Kidney (tissue), 14 donors: Measurements from ENCODE around the gene SPATA3. TPM values are rescaled to one million over a fixed set of nuclear protein-coding genes. Genes with fewer than 3 reads are reported as not detected.

Source experiments
- DNase-seq, 5 donors: peaks; one replicate each; pipeline ENCODE4 v3.0.0-alpha.2; 2013 to 2020
- FAIRE-seq: peaks from 2 replicates; lab custom pipeline; 2012; peaks lifted over from hg19 to GRCh38; lab: Jason Lieb, UNC
- H3K27ac ChIP-seq, 2 donors: one replicate each; pipeline ENCODE4 v1.7.0; 2013; ENCODE audit warnings: low read depth in 2 of 2, low read length in 2 of 2, inconsistent platforms in 1 of 2
- H3K27me3 ChIP-seq: one replicate; pipeline ENCODE4 v1.7.1; 2013; ENCODE audit warnings: low read length, inconsistent platforms; ENCODE audit not compliant: control insufficient read depth, insufficient read depth
- H3K36me3 ChIP-seq, 3 donors: one replicate each; pipeline versions ENCODE4 v1.7.0 to v1.7.1; 2013; ENCODE audit warnings: low read length in 3 of 3, control low read depth in 1 of 3, inconsistent platforms in 1 of 3; ENCODE audit not compliant: insufficient read depth in 3 of 3, control insufficient read depth in 2 of 3
- H3K4me1 ChIP-seq, 3 donors: one replicate each; pipeline versions ENCODE4 v1.7.0 to v1.7.1; 2013; ENCODE audit warnings: low read length in 3 of 3, inconsistent platforms in 1 of 3, low read depth in 1 of 3; ENCODE audit not compliant: control insufficient read depth in 2 of 3, insufficient read depth in 2 of 3
- H3K4me3 ChIP-seq, 3 donors: one replicate each; pipeline versions ENCODE4 v1.7.0 to v1.8.1; 2013; ENCODE audit warnings: low read length in 3 of 3, control low read depth in 1 of 3, inconsistent platforms in 1 of 3
- H3K9ac ChIP-seq, 3 donors: one replicate each; pipeline versions ENCODE4 v1.7.0 to v1.7.1; 2013; ENCODE audit warnings: low read length in 3 of 3, control low read depth in 1 of 3, inconsistent platforms in 1 of 3
- H3K9me3 ChIP-seq, 3 donors: one replicate each; pipeline versions ENCODE4 v1.7.0 to v1.7.1; 2013; ENCODE audit warnings: low read length in 3 of 3, control low read depth in 1 of 3, inconsistent platforms in 1 of 3; ENCODE audit not compliant: control insufficient read depth in 2 of 3, insufficient read depth in 1 of 3
- CTCF ChIP-seq: IDR thresholded peaks from 3 replicates; pipeline ENCODE4 v1.5.1; 2012; ENCODE audit warnings: mild to moderate bottlenecking, moderate library complexity, borderline replicate concordance; ENCODE audit not compliant: insufficient read depth; ENCODE audit errors: extremely low read depth
- intact Hi-C: fragments of 100-400 bp; cut with DNase I; formaldehyde crosslinking; loops from one replicate; pipeline ENCODE4 v1.11.1; 2022
- polyA plus RNA-seq: library from polyadenylated mRNA; stranded (reverse); fragments of 350-450 nt; fragmentation: Illumina TruSeq; extraction: RNeasy Lipid Tissue Mini Kit (QIAGEN cat#74804); gene quantifications from one replicate; pipeline ENCODE4 v1.2.3, GENCODE V29; 2014; ENCODE audit warnings: low read depth, low replicate concordance; ENCODE audit not compliant: insufficient read depth
- total RNA-seq: library from RNA; stranded (reverse); fragmentation: NEBNext Ultra II Directional; extraction: Animal tissue kit (Norgen Biotek cat#: 25700); gene quantifications from one replicate; pipeline ENCODE4 v1.2.1, GENCODE V29; 2021
- donor health status: control.
- donor health status: control.
- donor health status: control.
- donor health status: control.
- donor health status: control.
- donor health status: DM: yes; HTN: yes; CAD: no.
- donor health status: Normal renal cell carcinoma (clear cell type).

The SPATA3 gene
- total and polyA plus RNA-seq, 2 donors from 2014 or later = not detected

- no peaks in the 10 kb centered on the region for H3K4me1 ChIP-seq
- no peak overlapping the region for H3K27ac ChIP-seq
- no peaks in the 10 kb centered on the region for H3K36me3 ChIP-seq
- H3K27me3 ChIP-seq = no peaks in the 10 kb centered on the region
- intact Hi-C loops = no loop called here
- no peak for FAIRE-seq
- no peak for TF ChIP-seq CTCF
- H3K4me3 ChIP-seq = no peak overlapping the region
- H3K9me3 ChIP-seq = no peaks in the 10 kb centered on the region
- H3K9ac ChIP-seq = no peak overlapping the region
- no peak for DNase-seq
Observed at GRCh38 chr2:230958820-230959756, 36.8 kb upstream of the SPATA3 start.

- Histone ChIP-seq H3K4me1 (no peaks in the 10 kb centered on the region), H3K9me3 (no peaks in the 10 kb centered on the region), H3K27me3 (no peaks in the 10 kb centered on the region), H3K36me3 (no peaks in the 10 kb centered on the region), H3K27ac (no peak overlapping the region), H3K9ac (no peak overlapping the region), H3K4me3 (no peak overlapping the region)
- peak in 1 of 5 donors; percentile 34 for DNase-seq
- no peak for FAIRE-seq
- no peak for TF ChIP-seq CTCF
- intact Hi-C loops = no loop called here
Observed at GRCh38 chr2:230960026-230960425, 35.9 kb upstream of the SPATA3 start.

GRCh38 chr2:230961091-230961491 is 34.8 kb upstream of the SPATA3 start:
- no peak overlapping the region for H3K4me3 ChIP-seq
- no peak for FAIRE-seq

More at GRCh38 chr2:230961091-230961491, 34.8 kb upstream of the SPATA3 start:
- no peak for TF ChIP-seq CTCF
- no peak overlapping the region for H3K9ac ChIP-seq
- H3K4me1 ChIP-seq = no peaks in the 10 kb centered on the region
- H3K27me3 ChIP-seq = no peaks in the 10 kb centered on the region
- H3K27ac ChIP-seq = no peak overlapping the region
- intact Hi-C loops = no loop called here
- no peaks in the 10 kb centered on the region for H3K36me3 ChIP-seq
- DNase-seq = no peak
- no peaks in the 10 kb centered on the region for H3K9me3 ChIP-seq
